Thyroid gland (tissue), 4 donors: ENCODE data around the gene ROBO2.

Experiments
- POLR2A ChIP-seq, 2 donors: fragments of 450-650 bp; IDR thresholded peaks; one replicate each; pipeline ENCODE4 v1.6.1; 2017; ENCODE audit warnings: antibody characterized with exemption in 2 of 2, mild to moderate bottlenecking in 2 of 2, moderate library complexity in 1 of 2
- TF ChIP-seq, protein P1 (sequence below), 6 experiments: fragments of 200-600 bp in 3 of 6; fragments of 450-650 bp in 3 of 6; sonication (generic) in 3 of 6; IDR thresholded peaks; one replicate each; pipeline ENCODE4 v1.5.1; 2016 to 2019; ENCODE audit warnings: antibody characterized with exemption in 6 of 6, mild to moderate bottlenecking in 2 of 6, inconsistent platforms in 1 of 6, moderate library complexity in 1 of 6

DNA sequence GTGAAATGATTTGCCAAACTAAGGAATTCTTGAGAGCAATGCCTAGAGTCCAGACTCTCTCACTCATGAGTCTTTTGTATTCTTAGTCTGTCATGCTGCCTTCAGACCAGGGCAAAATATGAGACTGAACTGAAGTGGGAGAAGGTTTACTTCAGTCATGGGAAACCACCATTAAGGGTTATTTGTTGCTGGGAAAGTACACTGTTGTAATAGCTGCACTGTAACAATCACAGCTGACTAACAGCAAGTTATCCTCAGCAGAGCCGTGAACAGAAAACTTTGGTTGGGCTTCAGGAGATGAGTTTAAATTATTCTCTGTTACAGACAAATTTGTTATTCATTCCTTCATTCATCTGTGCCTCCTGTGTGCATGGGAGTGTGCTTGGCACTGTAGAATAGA, 258.5 kb downstream of the ROBO2 start:
- TF ChIP-seq, protein P1, sequence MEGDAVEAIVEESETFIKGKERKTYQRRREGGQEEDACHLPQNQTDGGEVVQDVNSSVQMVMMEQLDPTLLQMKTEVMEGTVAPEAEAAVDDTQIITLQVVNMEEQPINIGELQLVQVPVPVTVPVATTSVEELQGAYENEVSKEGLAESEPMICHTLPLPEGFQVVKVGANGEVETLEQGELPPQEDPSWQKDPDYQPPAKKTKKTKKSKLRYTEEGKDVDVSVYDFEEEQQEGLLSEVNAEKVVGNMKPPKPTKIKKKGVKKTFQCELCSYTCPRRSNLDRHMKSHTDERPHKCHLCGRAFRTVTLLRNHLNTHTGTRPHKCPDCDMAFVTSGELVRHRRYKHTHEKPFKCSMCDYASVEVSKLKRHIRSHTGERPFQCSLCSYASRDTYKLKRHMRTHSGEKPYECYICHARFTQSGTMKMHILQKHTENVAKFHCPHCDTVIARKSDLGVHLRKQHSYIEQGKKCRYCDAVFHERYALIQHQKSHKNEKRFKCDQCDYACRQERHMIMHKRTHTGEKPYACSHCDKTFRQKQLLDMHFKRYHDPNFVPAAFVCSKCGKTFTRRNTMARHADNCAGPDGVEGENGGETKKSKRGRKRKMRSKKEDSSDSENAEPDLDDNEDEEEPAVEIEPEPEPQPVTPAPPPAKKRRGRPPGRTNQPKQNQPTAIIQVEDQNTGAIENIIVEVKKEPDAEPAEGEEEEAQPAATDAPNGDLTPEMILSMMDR (IDR thresholded peaks at IDR 0.05): no peak
- no peak for TF ChIP-seq POLR2A (IDR thresholded peaks at IDR 0.05)
